ENCODE data around the gene GLI2. TPM values are rescaled to one million over a fixed set of nuclear protein-coding genes. Genes with fewer than 3 reads are reported as not detected.

GLI2 gene
- total and polyA plus RNA-seq, 7 experiments from 2014 or later = 1.6 TPM; not detected in 6

GRCh38 chr2:120746144-120746543 lies 10.5 kb downstream of the GLI2 start:
- no peak for ATAC-seq
- Mint-ChIP-seq H3K27me3 (peaks cover 25 to 40% (median 35%) of the 10 kb centered on the region in 5 donors), H3K4me3 (no peak overlapping the region), H3K36me3 (no peaks in the 10 kb centered on the region), H3K27ac (no peak overlapping the region), H3K9me3 (peaks cover 0 to under 1% (median 0%) of the 10 kb centered on the region in 11 donors), H3K4me1 (peaks cover 0 to 3% (median 0%) of the 10 kb centered on the region in 7 donors)
- H3K4me1 ChIP-seq (ENCODE audit: control insufficient read depth in 2 of 2, insufficient read depth in 2 of 2, low read length in 2 of 2) = no peaks in the 10 kb centered on the region
- no peak overlapping the region for H3K27ac ChIP-seq (ENCODE audit: low read depth, low read length)
- intact Hi-C loops (cut with micrococcal nuclease) = no loop called here
- H3K36me3 ChIP-seq (ENCODE audit: control insufficient read depth in 2 of 3, insufficient read depth in 3 of 3, low read length in 3 of 3) = no peaks in the 10 kb centered on the region
- DNase-seq = peak in 1 of 9 donors; percentile 6
- POLR2A ChIA-PET = no interaction called here
- H3K9me3 ChIP-seq (ENCODE audit: control insufficient read depth in 2 of 3, low read length in 3 of 3) = no peaks in the 10 kb centered on the region
- CTCF ChIA-PET = no interaction called here
- H3K27me3 ChIP-seq (ENCODE audit: control insufficient read depth in 2 of 2, insufficient read depth in 2 of 2, low read length in 2 of 2) = no peaks in the 10 kb centered on the region
- no peak overlapping the region for H3K4me3 ChIP-seq (ENCODE audit: low read length)

- peak in 1 of 9 donors; percentile 3 for DNase-seq
- no peaks in the 10 kb centered on the region for H3K4me1 Mint-ChIP-seq
- CTCF ChIA-PET = no interaction called here
Observed at GRCh38 chr2:120747281-120747680, 11.6 kb downstream of the GLI2 start.

GRCh38 chr2:120747706-120748105 lies 12.0 kb downstream of the GLI2 start:
- no peak overlapping the region for H3K27ac ChIP-seq (ENCODE audit: low read depth, low read length)
- no peaks in the 10 kb centered on the region for H3K27me3 ChIP-seq (ENCODE audit: control insufficient read depth in 2 of 2, insufficient read depth in 2 of 2, low read length in 2 of 2)
- no peaks in the 10 kb centered on the region for H3K36me3 Mint-ChIP-seq
- ChIA-PET POLR2A (no interaction called here), CTCF (no interaction called here)
- no peaks in the 10 kb centered on the region for H3K9me3 ChIP-seq (ENCODE audit: control insufficient read depth in 2 of 3, low read length in 3 of 3)
- H3K27ac Mint-ChIP-seq = no peak overlapping the region
- H3K4me1 ChIP-seq (ENCODE audit: control insufficient read depth in 2 of 2, insufficient read depth in 2 of 2, low read length in 2 of 2) = no peaks in the 10 kb centered on the region
- intact Hi-C loops (cut with micrococcal nuclease) = no loop called here
- no peaks in the 10 kb centered on the region for H3K36me3 ChIP-seq (ENCODE audit: control insufficient read depth in 2 of 3, insufficient read depth in 3 of 3, low read length in 3 of 3)
- H3K4me1 Mint-ChIP-seq = no peaks in the 10 kb centered on the region
- DNase-seq = no peak
- ATAC-seq = no peak
- H3K4me3 ChIP-seq (ENCODE audit: low read length) = no peak overlapping the region
- peaks cover 17 to 28% (median 23%) of the 10 kb centered on the region in 5 donors for H3K27me3 Mint-ChIP-seq
- peaks cover 0 to 1% (median 0%) of the 10 kb centered on the region in 11 donors for H3K9me3 Mint-ChIP-seq
- H3K4me3 Mint-ChIP-seq = no peak overlapping the region

More at GRCh38 chr2:120747281-120747680, 11.6 kb downstream of the GLI2 start:
- no peak overlapping the region for H3K27ac Mint-ChIP-seq
- peaks cover 0 to 1% (median 0%) of the 10 kb centered on the region in 11 donors for H3K9me3 Mint-ChIP-seq
- POLR2A ChIA-PET = no interaction called here
- H3K4me3 Mint-ChIP-seq = no peak overlapping the region
- Histone ChIP-seq H3K9me3 (ENCODE audit: control insufficient read depth in 2 of 3, low read length in 3 of 3) (no peaks in the 10 kb centered on the region), H3K4me3 (ENCODE audit: low read length) (no peak overlapping the region), H3K4me1 (ENCODE audit: control insufficient read depth in 2 of 2, insufficient read depth in 2 of 2, low read length in 2 of 2) (no peaks in the 10 kb centered on the region), H3K27ac (ENCODE audit: low read depth, low read length) (no peak overlapping the region), H3K27me3 (ENCODE audit: control insufficient read depth in 2 of 2, insufficient read depth in 2 of 2, low read length in 2 of 2) (no peaks in the 10 kb centered on the region), H3K36me3 (ENCODE audit: control insufficient read depth in 2 of 3, insufficient read depth in 3 of 3, low read length in 3 of 3) (no peaks in the 10 kb centered on the region)
- H3K36me3 Mint-ChIP-seq = no peaks in the 10 kb centered on the region
- H3K27me3 Mint-ChIP-seq = peaks cover 21 to 32% (median 27%) of the 10 kb centered on the region in 5 donors
- no peak for ATAC-seq
- intact Hi-C loops (cut with micrococcal nuclease) = no loop called here

- Mint-ChIP-seq H3K27me3 (peaks cover 11 to 22% (median 17%) of the 10 kb centered on the region in 5 donors), H3K4me3 (no peak overlapping the region), H3K27ac (no peak overlapping the region), H3K36me3 (no peaks in the 10 kb centered on the region), H3K4me1 (no peaks in the 10 kb centered on the region), H3K9me3 (peaks cover 0 to 1% (median 0%) of the 10 kb centered on the region in 11 donors)
- Histone ChIP-seq H3K4me1 (ENCODE audit: control insufficient read depth in 2 of 2, insufficient read depth in 2 of 2, low read length in 2 of 2) (no peaks in the 10 kb centered on the region), H3K27ac (ENCODE audit: low read depth, low read length) (no peak overlapping the region), H3K9me3 (ENCODE audit: control insufficient read depth in 2 of 3, low read length in 3 of 3) (no peaks in the 10 kb centered on the region), H3K4me3 (ENCODE audit: low read length) (no peak overlapping the region), H3K27me3 (ENCODE audit: control insufficient read depth in 2 of 2, insufficient read depth in 2 of 2, low read length in 2 of 2) (no peaks in the 10 kb centered on the region), H3K36me3 (ENCODE audit: control insufficient read depth in 2 of 3, insufficient read depth in 3 of 3, low read length in 3 of 3) (no peaks in the 10 kb centered on the region)
- ATAC-seq (no peak), DNase-seq (peak in 1 of 9 donors; percentile 8)
- ChIA-PET CTCF (no interaction called here), POLR2A (no interaction called here)
- intact Hi-C loops (cut with micrococcal nuclease) = no loop called here
Observed at GRCh38 chr2:120748310-120748709, 12.6 kb downstream of the GLI2 start.

- Histone ChIP-seq H3K4me3 (ENCODE audit: low read length) (no peak overlapping the region), H3K27me3 (ENCODE audit: control insufficient read depth in 2 of 2, insufficient read depth in 2 of 2, low read length in 2 of 2) (no peaks in the 10 kb centered on the region), H3K36me3 (ENCODE audit: control insufficient read depth in 2 of 3, insufficient read depth in 3 of 3, low read length in 3 of 3) (no peaks in the 10 kb centered on the region), H3K4me1 (ENCODE audit: control insufficient read depth in 2 of 2, insufficient read depth in 2 of 2, low read length in 2 of 2) (no peaks in the 10 kb centered on the region), H3K27ac (ENCODE audit: low read depth, low read length) (no peak overlapping the region), H3K9me3 (ENCODE audit: control insufficient read depth in 2 of 3, low read length in 3 of 3) (no peaks in the 10 kb centered on the region)
- no peaks in the 10 kb centered on the region for H3K4me1 Mint-ChIP-seq
- POLR2A ChIA-PET = no interaction called here
- intact Hi-C loops (cut with micrococcal nuclease) = no loop called here
- no peak overlapping the region for H3K4me3 Mint-ChIP-seq
- H3K9me3 Mint-ChIP-seq = peaks cover 0 to 1% (median 0%) of the 10 kb centered on the region in 11 donors
- no peaks in the 10 kb centered on the region for H3K36me3 Mint-ChIP-seq
- DNase-seq = no peak
- CTCF ChIA-PET = no interaction called here
- no peak overlapping the region for H3K27ac Mint-ChIP-seq
- ATAC-seq = no peak
- peaks cover 9 to 18% (median 15%) of the 10 kb centered on the region in 5 donors for H3K27me3 Mint-ChIP-seq
Observed at GRCh38 chr2:120748741-120749140, 13.1 kb downstream of the GLI2 start.

GRCh38 chr2:120749506-120750431 lies 14.1 kb downstream of the GLI2 start:
- CTCF ChIA-PET = no interaction called here

More at GRCh38 chr2:120749506-120750431, 14.1 kb downstream of the GLI2 start:
- no peak overlapping the region for H3K4me3 Mint-ChIP-seq
- ATAC-seq (no peak), DNase-seq (peak in 1 of 9 donors; percentile 4)
- Histone ChIP-seq H3K9me3 (ENCODE audit: control insufficient read depth in 2 of 3, low read length in 3 of 3) (no peaks in the 10 kb centered on the region), H3K4me3 (ENCODE audit: low read length) (no peak overlapping the region), H3K27ac (ENCODE audit: low read depth, low read length) (no peak overlapping the region), H3K4me1 (ENCODE audit: control insufficient read depth in 2 of 2, insufficient read depth in 2 of 2, low read length in 2 of 2) (no peaks in the 10 kb centered on the region), H3K36me3 (ENCODE audit: control insufficient read depth in 2 of 3, insufficient read depth in 3 of 3, low read length in 3 of 3) (no peaks in the 10 kb centered on the region), H3K27me3 (ENCODE audit: control insufficient read depth in 2 of 2, insufficient read depth in 2 of 2, low read length in 2 of 2) (no peaks in the 10 kb centered on the region)
- no peaks in the 10 kb centered on the region for H3K4me1 Mint-ChIP-seq
- no peak overlapping the region for H3K27ac Mint-ChIP-seq
- no peaks in the 10 kb centered on the region for H3K36me3 Mint-ChIP-seq
- H3K9me3 Mint-ChIP-seq = peaks cover 0 to 1% (median 0%) of the 10 kb centered on the region in 11 donors
- peaks cover 0 to 13% (median 10%) of the 10 kb centered on the region in 5 donors for H3K27me3 Mint-ChIP-seq
- POLR2A ChIA-PET = no interaction called here
- intact Hi-C loops (cut with micrococcal nuclease) = no loop called here

All from naive thymus-derived CD4-positive, alpha-beta T cell (primary cell).